CD4-positive, alpha-beta T cell treated with Interferon gamma for 1 hour (primary cell): ENCODE results near the gene FLG2.
"Not testable (repeated sequence)": the region's sequence is repeated elsewhere in the genome, so short reads cannot be mapped to it uniquely, and the experiment has no call there.

Experiments
- DNase-seq: peaks from one replicate; pipeline ENCODE4 v3.0.0-alpha.2; 2020

FLG2 gene

GRCh38 chr1:152309955-152310354 lies 49.9 kb downstream of the FLG2 start:
- no peak for DNase-seq

GRCh38 chr1:152309320-152309901 lies 50.4 kb downstream of the FLG2 start:
- not testable (repeated sequence) for DNase-seq

- not testable (repeated sequence) for DNase-seq
Observed at GRCh38 chr1:152308758-152309157, 51.0 kb downstream of the FLG2 start.

GRCh38 chr1:152307970-152308369 lies 51.8 kb downstream of the FLG2 start:
- not testable (repeated sequence) for DNase-seq

- DNase-seq: not testable (repeated sequence)
Observed at GRCh38 chr1:152306123-152306522, 53.7 kb downstream of the FLG2 start.

GRCh38 chr1:152304773-152305172 lies 55.0 kb downstream of the FLG2 start:
- not testable (repeated sequence) for DNase-seq

GRCh38 chr1:152303139-152303872 lies 56.5 kb downstream of the FLG2 start:
- DNase-seq: not testable (repeated sequence)
